OCI-M2 (cell line): ENCODE measurements around the gene COG8.
"Not testable (repeated sequence)": the region's sequence is repeated elsewhere in the genome, so short reads cannot be mapped to it uniquely, and the experiment has no call there.

ENCODE experiments used
- DNase-seq: peaks from one replicate; lab custom pipeline; 2025; ENCODE audit not compliant: unreplicated experiment; lab: John Stamatoyannopoulos, UW

Gene COG8

DNA sequence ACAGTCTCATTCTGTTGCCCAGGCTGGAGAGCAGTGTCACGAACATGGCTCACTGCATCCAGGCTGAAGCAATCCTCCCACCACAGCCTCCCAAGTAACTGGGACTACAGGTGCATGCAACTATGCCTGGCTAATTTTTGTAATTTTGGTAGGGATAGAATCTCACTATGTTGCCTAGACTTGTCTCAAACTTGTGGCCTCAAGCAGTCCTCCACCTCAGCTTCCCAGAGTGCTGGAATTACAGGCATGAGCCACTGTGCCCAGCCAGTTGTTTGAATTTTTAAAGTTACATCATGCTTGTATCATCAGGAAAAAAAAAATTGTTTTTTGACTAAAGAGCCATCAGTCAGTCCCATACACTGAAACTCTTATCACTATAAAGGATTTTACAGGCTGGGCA is 45.3 kb downstream of the COG8 start:
- no peak for DNase-seq

DNA sequence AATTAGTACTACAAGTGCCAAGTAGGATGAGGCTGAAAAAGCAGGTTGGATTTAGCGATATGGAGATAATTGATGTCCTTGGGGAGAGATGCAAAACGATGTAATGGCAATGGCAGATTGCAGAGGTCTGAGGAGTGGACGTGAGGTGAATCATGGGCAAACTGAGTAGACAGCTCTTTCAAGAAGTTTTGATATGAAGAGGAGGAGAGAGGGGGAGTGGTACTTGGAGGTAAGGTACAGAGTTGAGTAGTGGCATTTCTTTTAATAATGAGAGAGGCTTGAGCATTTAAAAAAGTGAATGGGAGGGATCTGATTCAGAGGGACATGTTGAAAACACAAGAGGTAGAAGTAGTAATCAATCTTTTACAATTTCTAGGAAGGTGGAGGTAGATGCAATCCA is 46.0 kb downstream of the COG8 start:
- DNase-seq = no peak

DNA sequence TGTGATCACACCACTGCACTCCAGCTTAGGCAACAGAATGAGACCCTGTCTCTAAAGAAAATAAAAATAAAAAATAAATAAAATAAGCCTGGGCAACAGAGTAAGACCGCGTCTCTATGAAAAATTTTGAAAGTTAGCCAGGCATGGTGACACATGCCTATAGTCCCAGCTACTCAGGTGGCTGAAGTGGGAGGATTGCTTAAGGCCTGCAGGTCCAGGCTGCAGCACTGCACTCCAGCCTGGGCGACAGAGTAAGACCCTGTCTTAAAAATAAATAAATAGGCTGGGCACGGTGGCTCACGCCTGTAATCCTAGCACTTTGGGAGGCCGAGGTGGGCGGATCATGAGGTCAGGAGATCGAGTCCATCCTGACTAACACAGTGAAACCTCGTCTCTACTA is 47.7 kb downstream of the COG8 start:
- not testable (repeated sequence) for DNase-seq

DNA sequence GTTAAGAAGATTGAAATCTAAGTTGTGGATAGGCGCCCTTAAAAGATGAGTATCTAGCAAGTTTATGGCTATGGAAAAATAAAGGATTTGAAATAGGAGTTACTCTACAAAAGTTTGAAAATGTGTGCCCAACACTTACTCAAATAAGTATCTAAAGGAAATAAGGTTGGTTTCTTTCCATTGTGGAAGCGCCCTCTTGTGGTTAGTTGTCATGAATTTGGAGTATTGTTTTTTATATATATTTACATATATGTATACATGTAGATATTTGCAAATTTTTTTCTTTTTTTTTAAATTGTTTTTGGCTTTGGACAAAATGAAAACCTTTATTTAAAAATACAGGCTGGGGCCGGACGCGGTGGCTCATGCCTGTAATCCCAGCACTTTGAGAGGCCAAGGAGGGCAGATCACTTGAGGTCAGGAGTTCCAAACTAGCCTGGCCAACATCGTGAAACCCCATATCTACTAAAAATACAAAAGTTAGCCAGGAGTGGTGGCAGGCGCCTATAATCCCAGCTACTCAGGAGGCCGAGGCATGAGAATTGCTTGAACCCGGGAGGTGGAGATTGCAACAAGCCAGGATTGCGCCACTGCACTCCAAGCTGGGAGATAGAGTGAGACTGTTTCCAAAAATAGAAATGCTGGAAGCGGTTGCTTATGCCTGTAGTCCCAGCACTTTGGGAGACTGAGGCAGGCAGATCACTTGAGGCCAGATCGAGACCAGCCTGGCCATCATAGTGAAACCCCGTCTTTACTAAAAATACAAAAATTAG is 52.2 kb downstream of the COG8 start:
- DNase-seq = no peak

DNA sequence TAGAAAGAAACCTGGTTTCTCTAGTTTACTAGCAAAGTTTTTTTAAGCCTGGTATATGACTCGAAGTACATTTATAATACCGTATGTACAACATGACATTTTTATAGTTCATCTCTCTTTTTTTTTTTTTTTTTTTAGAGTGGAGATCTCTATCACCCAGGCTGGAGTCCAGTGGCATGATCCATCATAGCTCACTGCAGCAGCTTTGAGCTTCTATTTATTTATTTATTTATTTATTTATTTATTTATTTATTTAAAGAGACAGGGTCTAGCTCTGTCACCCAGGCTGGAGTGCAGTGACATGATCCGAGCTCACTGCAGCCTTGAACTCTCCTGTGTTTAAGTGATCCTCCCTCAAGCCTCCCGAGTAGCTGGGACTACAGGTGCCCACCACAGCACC is 54.1 kb downstream of the COG8 start:
- no peak for DNase-seq

DNA sequence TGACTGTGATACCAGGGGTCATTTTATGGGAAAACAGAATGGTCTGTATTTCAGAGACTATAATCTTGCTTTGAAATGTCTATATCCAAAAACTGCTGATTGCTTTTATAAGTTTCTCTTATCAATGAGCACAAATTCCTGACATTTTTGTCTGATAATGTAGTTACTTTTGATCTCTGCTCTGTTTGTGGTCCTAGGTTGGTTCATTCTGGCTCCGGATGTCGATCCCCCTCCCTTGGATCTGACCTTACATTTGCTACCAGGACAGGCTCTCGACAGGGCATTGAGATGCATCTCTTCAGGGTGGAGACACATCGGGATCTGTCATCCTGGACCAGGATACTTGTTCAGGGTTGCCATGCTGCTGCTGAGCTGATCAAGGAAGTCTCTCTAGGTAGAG is 55.5 kb downstream of the COG8 start:
- no peak for DNase-seq

DNA sequence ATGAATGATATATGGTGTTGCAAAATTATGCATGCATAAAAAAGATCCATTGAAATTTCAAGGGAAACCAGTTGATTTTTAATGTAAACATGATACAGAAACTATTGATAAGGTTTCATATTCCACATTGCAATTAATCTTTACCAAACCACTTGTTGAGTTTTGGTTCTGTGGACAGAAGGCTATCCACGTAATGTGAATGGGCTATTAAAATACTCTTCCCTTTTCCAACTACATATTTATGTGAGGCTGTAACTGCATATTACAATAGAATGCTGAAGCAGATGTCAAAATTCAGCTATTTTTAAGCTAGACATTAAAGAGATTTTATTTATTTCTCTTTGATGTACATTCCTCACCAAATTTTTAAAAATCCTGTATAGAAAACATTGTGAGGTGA is 62.0 kb downstream of the COG8 start:
- DNase-seq = no peak
